ENCODE results near the gene GNLY. TPM values are rescaled to one million over a fixed set of nuclear protein-coding genes. Genes with fewer than 3 reads are reported as not detected.

Gene GNLY
- total and polyA plus RNA-seq, 2 of the 13 experiments (the other 11 are each of a cell fraction or from before 2014, with no cell fraction given): not detected

DNA sequence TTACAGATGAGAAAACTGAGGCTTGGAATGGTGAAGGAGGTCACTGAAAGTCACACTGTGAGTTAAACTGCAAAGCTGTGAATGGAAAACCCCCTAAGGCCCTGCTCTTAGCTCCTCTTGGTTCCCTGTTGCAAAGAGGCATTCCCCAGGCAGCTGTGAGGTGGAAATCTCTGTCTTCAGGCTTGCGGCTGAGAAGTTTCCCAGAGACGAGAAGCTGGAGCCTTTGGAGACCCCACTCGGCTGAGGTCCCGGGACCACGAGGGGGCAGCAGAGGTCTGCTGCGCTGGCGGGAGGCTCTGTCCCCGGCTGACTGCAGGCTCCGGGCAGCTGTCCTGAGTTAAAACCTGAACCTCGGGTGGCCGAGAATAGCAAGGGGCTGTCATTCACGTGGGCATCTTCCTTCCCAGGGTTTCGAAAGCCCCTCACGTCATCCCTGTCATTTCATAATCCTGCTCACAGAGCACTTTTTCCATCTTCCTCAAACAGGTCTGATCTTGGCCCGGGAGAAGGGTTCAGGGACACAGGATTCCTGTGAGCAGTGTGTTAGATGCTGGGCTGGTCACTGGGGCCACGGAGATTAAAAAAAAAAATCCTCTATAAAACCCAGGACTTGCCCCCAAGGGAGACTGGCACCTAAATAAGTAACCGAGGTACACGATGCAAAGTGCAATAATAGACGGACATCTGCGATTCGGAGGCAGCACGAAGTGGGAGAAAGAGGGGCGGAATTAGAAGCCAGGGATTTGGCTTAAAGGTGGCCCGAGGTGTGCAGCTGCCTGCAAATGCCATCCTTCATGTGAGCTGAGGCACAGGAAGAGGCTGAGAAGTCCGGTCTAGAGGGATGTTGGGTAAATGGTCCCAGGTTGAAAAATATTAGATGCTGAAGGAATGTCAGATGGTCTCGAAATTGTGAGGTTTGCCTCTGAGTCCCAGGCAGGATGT is 35.0 kb downstream of the GNLY start (continued):
- TF ChIP-seq ZNF552 (CRISPR knock-in tag; IDR thresholded peaks at IDR 0.05; ENCODE audit: borderline replicate concordance) (no peak), LCORL (IDR thresholded peaks at IDR 0.05) (no peak), LCORL (CRISPR knock-in tag; IDR thresholded peaks at IDR 0.05) (peak; percentile 17; the same call in 1 of the 2 replicates), ZFP37 (CRISPR knock-in tag; IDR thresholded peaks at IDR 0.05; ENCODE audit: borderline replicate concordance) (0 out of 2 replicates have a peak, but pooled peaks have one; percentile 29), JARID2 (CRISPR knock-in tag; IDR thresholded peaks at IDR 0.05; ENCODE audit: insufficient replicate concordance) (peak; percentile 55), MYC (CRISPR knock-in tag; IDR thresholded peaks at IDR 0.05; ENCODE audit: borderline replicate concordance) (peak; percentile 38; the same call in 1 of the 2 replicates), DR1 (CRISPR knock-in tag; IDR thresholded peaks at IDR 0.05) (no peak), ZNF792 (CRISPR knock-in tag; IDR thresholded peaks at IDR 0.05) (0 out of 2 replicates have a peak, but pooled peaks have one; percentile 48), GABPB1 (CRISPR knock-in tag; IDR thresholded peaks at IDR 0.05) (peak; percentile 26; the same call in 1 of the 2 replicates), MED1 (CRISPR knock-in tag; IDR thresholded peaks at IDR 0.05) (0 out of 2 replicates have a peak, but pooled peaks have one; percentile 13), SUZ12 (IDR thresholded peaks at IDR 0.05; ENCODE audit: low read depth, low read length) (no peak), MAZ (IDR thresholded peaks at IDR 0.05; ENCODE audit: borderline replicate concordance, low read depth, low read length) (0 out of 2 replicates have a peak, but pooled peaks have one; percentile 43), MAZ (CRISPR knock-in tag; IDR thresholded peaks at IDR 0.05; ENCODE audit: low read depth) (no peak; the same call in 1 of the 2 replicates), KLF13 (CRISPR knock-in tag; IDR thresholded peaks at IDR 0.05) (no peak), ZNF501 (CRISPR knock-in tag; IDR thresholded peaks at IDR 0.05) (peak; percentile 22; the same call in 1 of the 2 replicates)
- TF ChIP-seq, protein P1, sequence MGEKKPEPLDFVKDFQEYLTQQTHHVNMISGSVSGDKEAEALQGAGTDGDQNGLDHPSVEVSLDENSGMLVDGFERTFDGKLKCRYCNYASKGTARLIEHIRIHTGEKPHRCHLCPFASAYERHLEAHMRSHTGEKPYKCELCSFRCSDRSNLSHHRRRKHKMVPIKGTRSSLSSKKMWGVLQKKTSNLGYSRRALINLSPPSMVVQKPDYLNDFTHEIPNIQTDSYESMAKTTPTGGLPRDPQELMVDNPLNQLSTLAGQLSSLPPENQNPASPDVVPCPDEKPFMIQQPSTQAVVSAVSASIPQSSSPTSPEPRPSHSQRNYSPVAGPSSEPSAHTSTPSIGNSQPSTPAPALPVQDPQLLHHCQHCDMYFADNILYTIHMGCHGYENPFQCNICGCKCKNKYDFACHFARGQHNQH (CRISPR knock-in tag; IDR thresholded peaks at IDR 0.05): 0 out of 2 replicates have a peak, but pooled peaks have one; percentile 41
- TF ChIP-seq, protein P2, sequence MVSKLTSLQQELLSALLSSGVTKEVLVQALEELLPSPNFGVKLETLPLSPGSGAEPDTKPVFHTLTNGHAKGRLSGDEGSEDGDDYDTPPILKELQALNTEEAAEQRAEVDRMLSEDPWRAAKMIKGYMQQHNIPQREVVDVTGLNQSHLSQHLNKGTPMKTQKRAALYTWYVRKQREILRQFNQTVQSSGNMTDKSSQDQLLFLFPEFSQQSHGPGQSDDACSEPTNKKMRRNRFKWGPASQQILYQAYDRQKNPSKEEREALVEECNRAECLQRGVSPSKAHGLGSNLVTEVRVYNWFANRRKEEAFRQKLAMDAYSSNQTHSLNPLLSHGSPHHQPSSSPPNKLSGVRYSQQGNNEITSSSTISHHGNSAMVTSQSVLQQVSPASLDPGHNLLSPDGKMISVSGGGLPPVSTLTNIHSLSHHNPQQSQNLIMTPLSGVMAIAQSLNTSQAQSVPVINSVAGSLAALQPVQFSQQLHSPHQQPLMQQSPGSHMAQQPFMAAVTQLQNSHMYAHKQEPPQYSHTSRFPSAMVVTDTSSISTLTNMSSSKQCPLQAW (CRISPR knock-in tag; IDR thresholded peaks at IDR 0.05): peak; percentile 46; the same call in 1 of the 2 replicates
- TF ChIP-seq, protein P3, sequence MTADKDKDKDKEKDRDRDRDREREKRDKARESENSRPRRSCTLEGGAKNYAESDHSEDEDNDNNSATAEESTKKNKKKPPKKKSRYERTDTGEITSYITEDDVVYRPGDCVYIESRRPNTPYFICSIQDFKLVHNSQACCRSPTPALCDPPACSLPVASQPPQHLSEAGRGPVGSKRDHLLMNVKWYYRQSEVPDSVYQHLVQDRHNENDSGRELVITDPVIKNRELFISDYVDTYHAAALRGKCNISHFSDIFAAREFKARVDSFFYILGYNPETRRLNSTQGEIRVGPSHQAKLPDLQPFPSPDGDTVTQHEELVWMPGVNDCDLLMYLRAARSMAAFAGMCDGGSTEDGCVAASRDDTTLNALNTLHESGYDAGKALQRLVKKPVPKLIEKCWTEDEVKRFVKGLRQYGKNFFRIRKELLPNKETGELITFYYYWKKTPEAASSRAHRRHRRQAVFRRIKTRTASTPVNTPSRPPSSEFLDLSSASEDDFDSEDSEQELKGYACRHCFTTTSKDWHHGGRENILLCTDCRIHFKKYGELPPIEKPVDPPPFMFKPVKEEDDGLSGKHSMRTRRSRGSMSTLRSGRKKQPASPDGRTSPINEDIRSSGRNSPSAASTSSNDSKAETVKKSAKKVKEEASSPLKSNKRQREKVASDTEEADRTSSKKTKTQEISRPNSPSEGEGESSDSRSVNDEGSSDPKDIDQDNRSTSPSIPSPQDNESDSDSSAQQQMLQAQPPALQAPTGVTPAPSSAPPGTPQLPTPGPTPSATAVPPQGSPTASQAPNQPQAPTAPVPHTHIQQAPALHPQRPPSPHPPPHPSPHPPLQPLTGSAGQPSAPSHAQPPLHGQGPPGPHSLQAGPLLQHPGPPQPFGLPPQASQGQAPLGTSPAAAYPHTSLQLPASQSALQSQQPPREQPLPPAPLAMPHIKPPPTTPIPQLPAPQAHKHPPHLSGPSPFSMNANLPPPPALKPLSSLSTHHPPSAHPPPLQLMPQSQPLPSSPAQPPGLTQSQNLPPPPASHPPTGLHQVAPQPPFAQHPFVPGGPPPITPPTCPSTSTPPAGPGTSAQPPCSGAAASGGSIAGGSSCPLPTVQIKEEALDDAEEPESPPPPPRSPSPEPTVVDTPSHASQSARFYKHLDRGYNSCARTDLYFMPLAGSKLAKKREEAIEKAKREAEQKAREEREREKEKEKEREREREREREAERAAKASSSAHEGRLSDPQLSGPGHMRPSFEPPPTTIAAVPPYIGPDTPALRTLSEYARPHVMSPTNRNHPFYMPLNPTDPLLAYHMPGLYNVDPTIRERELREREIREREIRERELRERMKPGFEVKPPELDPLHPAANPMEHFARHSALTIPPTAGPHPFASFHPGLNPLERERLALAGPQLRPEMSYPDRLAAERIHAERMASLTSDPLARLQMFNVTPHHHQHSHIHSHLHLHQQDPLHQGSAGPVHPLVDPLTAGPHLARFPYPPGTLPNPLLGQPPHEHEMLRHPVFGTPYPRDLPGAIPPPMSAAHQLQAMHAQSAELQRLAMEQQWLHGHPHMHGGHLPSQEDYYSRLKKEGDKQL (CRISPR knock-in tag; IDR thresholded peaks at IDR 0.05; ENCODE audit: low read depth): no peak
- TF ChIP-seq, protein P4, sequence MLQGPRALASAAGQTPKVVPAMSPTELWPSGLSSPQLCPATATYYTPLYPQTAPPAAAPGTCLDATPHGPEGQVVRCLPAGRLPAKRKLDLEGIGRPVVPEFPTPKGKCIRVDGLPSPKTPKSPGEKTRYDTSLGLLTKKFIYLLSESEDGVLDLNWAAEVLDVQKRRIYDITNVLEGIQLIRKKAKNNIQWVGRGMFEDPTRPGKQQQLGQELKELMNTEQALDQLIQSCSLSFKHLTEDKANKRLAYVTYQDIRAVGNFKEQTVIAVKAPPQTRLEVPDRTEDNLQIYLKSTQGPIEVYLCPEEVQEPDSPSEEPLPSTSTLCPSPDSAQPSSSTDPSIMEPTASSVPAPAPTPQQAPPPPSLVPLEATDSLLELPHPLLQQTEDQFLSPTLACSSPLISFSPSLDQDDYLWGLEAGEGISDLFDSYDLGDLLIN (CRISPR knock-in tag; IDR thresholded peaks at IDR 0.05; ENCODE audit: borderline replicate concordance): no peak
